ENCODE results near the gene RNF121.

The RNF121 gene

DNA sequence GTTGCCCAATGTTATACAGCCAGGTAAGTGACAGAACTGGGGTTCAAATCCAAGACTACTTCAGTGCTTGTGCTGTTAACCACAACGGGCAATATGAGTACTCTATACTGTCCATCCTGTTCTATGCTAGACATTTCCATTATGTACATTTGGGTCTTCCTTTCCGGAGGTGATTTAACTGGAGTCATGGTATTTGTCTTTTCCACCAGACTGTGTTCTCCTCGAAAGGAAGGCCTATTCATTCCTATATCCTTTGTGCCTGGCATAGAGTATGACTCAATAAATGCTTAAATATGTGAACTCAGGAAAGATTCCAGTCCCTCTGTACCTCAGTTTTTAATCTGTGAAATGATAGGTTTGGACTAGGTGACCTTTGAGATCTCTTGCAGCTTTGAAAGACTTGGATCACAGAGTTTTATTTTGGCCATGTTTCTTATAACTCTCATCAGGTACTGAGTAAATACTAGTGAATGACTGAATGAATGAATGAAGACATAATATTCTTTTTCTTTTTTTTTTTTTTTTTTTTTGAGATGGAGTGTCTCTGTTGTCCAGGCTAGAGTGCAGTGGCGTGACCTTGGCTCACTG lies 6.6 kb downstream of the RNF121 start:
- no peak for DNase-seq

DNA sequence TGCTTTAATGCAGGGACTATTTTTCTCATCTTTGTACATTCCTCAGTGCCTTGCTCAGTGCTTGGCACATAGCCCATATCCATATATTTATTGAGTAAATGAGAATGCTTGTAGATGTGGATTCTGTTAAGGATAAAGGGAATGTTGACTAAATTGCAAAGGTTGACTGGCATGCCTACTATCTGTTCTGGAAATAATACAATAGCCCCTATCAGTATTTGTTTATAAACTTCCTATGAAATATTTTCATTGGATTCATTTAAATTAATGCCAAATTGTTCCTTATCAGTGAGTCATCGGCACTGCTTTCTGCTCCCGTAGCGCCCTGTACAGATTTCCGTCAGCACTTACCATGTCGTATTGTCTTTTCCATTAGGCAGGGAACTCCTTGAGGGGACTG lies 8.0 kb downstream of the RNF121 start:
- no peak for DNase-seq

DNA sequence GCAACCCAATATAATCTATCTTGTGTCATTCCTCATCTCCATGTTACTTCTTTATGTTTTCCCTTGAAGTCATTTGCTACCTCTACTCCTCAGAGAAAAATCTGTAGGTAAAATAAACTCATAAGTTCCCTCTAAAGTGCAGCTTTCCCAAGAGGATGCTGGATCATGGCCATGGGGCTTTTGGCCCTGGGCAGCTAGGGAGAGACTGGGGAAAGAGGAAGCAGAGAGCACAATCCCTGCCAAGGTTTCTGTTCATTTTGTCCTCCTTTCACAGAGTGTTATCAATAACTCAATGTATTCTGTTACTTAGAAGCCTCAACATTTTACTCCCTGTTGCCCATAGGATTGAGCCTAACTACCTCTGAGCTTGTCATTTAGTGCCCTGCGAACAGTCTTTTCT lies 9.0 kb downstream of the RNF121 start:
- no peak for DNase-seq

DNA sequence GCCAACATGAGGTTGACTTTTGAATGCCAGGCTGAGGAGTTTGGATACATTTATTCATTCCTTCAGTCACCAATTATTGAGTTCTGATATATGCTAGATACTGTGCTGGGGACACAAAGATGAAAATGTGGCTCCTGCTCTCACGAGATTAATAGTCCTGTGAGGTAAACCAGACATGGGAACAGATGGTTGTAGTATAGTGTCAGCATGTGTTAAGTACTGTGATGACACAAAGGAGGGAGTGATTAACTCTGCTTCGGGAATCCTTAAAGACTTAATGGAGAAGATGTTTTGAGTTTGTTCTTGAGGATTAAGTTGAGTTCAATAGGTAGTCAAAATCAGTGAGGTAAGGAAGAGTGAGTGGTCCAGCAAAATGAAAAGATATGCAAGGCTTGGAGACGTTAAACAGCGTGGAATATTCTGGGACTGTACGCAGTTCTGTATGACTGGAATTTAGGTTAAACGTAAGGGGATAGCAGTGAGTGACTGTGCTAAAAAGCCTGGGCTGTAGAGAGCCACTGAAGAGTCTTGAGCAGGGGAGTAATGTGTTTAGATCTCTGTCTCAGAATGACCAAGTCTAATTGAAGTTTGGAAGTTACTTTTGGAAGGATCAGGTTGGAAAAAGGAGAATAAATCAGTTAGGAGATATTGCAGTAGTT lies 11.8 kb downstream of the RNF121 start:
- DNase-seq: no peak

DNA sequence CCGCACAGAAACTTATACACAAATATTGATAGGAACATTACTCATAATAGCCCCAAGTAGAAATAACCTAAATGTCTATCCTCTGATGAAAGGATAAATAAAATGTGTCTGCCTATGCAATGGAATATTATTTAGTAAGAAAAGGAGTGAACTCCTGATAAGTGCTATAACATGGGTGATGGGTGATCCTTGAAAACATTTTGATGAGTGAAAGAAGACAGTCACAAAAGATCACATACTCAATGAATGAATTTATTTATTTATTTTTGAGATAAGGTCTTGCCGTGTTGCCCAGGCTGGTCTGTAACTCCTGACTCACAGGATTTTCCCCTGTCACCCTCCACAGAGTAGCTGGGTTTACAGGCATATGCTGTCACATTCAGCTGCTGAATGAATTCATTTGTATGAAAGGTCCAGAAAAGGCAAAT lies 17.3 kb downstream of the RNF121 start:
- DNase-seq: no peak

DNA sequence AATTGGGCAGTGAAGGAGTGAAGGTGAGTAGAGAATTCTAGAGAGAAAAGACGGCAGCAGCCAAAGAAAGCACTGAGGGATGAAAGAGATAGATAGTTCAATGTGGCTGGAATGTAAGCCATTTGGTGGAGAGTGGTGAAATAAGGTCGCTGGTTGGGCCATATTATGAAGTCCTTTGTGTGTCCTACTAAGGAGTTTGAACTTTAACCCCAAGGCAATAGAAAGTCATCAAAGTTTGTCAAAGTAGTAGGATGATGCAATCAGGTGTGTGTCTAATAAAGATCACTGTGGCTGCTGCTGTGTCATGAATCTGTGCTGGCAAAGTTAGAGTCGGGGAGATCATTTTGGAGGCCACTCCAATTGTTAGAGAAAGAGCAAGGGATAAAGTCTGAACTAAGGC lies 18.7 kb downstream of the RNF121 start:
- DNase-seq: no peak

DNA sequence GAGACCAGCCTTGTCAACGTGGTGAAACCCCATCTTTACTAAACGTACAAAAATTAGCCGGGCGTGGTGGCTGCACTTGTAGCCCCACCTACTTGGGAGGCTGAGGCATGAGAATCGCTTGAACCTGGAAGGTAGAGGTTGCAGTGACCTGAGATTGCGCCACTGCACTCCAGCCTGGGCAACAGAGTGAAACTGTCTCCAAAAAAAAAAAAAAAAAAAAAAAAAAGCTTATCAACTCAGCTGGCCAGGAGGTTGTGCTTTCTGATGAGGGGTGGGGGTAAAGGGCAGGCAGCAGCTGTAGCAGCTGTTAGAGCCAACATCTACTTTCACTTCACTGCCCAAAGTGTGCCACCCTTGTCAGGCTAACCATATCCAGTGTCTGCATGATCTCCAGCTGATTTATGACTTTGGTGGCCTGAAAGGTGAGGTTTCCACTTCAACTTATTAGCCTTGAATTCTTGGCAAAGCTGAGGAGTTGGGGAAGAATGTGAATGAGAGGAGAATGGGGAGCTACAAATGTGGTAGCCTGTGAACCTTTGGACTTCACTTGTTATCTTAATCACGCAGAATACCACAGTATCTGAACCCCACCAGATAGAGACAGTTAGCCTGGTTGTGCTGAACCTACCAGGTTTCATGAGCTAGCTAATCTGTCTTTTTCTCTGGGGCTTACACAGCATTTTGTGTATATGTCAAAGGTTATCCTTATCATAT lies 19.6 kb downstream of the RNF121 start:
- no peak for DNase-seq

DNA sequence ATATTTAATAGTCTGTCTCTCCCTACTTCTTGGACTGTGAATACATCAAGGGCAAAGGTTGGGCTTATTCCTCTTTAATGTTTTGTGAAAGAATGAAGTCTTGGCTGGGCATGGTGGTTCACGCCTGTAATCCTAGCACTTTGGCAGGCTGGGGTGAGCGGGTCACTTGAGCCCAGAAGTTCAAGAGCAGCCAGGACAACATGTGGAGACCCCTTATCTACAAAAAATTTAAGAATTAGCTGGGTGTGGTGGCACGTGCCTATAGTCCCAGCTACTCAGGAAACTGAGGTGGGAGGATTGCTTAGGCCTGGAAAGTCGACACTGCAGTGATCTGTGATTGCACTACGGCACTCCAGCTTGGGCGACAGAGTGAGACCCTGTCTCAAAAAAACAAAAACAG lies 20.2 kb downstream of the RNF121 start:
- DNase-seq: no peak

DNA sequence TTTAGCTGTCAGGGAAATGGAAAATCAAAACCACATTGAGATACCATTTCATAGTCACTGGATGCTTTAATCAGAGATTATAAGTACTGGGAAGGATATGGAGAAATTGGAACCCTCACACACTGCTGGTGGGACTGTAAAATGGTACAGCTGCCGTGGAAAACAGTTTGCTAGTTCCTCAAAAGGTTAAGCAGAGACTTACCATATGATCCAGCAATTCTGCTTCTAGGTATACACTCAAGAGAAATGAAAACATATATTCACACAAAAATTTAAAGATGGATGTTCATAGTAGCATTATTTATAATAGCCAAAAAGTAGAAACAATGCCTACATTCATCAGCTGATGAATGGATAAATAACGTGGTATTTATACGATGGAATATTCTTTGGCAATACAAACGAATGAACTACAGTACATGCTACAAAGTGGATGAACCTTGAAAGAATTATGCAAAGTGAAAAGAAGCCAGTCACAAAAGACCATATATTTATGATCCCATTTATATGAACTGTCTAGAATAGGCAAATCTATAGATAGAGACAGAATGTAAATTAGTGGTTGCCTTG lies 23.0 kb downstream of the RNF121 start:
- DNase-seq: no peak

DNA sequence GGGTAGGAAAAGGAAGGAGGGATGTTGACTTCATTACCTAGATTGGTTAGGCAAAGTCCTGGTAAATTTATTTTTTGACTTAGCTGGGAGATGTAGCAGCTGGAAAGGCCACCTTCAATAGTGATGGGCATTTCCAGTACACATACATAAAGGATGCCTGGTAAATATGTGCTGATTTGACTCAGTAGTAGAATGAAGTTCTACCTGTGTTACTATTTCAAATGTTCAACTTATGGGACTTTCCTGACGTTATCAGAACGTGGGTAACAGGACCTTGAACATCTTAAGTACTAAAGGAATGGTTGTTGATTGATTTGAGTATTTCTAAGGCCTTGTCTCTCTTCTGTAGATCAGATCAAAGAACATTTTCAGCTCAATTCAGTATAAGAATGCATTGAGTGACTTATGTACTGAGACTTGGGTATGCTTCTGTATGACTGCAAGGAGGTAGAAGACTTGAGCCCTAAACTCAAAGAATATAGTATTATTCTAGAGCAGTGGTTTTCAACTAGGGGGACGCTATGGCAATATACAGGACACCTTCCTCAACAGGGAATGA lies 27.1 kb downstream of the RNF121 start:
- no peak for DNase-seq

DNA sequence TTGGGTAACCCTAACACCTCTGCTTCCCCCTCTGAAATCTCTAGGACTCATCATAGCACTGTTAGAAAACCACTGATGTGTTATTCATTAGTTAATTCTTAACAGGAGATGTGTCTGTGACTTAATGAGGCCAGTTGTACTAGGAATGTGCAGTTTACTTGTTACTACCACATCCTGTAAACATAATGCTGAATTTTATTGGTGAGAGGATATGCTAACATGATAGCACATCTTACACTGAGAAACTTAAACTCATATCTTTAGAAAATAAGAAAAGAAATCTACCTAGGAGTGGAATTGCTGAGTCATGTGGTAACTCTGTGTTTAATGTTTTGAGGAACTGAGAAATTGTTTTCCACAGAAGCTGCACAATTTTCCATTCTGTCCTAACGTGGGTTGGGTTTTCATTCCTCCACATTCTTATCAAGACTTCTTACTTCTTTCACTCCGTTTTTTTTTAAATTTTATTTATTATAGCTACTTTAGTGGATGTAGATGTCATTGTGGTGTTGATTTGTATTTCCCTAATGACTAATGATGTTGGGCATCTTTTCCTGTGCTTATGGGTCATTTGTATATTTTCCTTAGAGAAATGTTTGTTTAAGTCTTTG lies 33.7 kb downstream of the RNF121 start:
- DNase-seq: no peak

DNA sequence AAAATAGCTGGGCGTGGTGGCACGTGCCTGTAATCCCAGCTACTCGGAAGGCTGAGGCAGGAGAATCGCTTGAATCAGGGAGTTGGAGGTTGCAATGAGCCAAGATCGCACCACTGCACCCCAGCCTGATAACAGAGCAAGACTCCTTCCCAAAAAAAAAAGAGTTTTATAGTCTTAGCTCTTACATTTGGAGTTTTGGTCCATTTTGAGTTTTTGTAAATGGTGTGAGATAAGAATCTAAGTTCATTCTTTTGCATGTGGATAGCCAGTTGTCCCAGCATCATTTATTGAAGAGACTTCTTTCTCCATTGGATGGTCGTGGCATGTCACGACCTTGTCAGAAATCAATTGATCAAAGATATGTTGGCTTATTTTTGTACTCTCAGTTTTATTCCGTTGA lies 34.6 kb downstream of the RNF121 start:
- DNase-seq: no peak

DNA sequence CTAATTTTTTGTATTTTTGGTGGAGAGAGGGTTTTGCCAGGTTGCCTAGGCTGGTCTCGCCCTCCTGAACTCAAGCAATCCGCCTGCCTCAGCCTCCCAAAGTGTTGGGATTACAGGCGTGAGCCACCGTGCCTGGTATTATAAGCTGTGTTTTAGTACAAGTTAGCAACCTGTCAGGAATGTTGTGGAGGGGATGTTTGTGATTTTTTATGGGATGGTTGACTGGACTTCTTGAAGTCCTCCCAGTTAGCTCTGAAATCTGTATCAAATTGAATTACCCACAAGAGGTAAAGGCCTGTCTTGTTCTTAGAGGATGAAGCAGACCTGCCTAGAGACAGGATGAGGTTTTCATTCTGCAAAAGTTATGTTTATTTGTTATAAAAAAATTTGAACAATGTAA lies 35.8 kb downstream of the RNF121 start:
- DNase-seq: no peak

DNA sequence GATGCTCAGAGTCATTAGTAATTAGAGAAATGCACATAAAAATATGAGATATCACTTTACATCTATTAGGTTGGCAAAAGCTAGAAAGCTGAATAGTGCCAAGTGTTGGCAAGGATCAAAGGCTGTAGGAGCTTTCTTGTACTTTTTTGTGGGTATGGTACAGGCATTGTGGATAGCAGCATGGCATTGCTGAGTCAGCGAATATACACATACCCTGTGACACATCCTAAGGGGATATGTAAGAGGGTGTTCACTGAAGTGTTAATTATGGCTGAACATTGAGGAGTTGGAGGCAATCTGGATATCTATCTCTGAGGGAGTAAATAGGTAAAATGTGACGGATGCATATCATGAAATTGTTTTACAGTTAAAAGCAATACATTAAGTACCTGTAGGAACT lies 42.8 kb downstream of the RNF121 start:
- no peak for DNase-seq

DNA sequence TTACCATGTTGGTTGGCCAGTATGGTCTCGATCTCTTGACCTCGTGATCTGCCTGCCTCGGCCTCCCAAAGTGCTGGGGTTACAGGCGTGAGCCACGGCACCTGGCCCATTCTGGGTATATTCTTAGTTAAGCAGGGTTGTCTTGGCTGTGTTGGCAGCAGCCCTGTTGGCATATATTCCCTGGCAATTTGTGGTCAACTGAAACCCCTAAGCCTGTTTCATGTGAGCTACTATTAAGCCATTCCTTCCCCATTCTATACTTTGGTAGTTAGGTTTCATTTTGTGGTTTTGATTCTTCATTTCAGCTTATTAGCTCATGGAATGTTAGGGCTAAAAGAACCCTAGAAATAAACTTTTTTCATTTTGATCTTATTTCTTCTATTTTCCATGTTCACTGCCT lies 47.7 kb downstream of the RNF121 start:
- no peak for DNase-seq

DNA sequence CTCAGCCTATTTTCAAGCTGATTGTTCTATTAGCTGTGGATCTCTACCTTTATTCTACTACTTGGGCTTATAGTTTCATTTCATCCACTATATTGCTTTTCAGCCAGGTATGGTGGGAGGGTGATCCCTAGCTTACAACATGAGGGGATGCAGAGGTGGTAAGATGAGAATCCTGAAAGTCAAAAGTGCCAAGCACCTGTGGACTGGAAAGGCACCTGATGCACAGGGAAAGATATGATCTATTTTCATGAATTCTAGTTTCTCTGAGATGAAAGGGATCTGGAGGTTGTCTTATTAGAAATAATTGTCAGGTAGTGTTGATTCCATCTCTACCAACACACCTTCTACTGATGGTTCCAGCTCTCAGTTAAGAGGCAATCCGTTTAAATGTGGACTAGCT lies 48.2 kb downstream of the RNF121 start:
- no peak for DNase-seq

DNA sequence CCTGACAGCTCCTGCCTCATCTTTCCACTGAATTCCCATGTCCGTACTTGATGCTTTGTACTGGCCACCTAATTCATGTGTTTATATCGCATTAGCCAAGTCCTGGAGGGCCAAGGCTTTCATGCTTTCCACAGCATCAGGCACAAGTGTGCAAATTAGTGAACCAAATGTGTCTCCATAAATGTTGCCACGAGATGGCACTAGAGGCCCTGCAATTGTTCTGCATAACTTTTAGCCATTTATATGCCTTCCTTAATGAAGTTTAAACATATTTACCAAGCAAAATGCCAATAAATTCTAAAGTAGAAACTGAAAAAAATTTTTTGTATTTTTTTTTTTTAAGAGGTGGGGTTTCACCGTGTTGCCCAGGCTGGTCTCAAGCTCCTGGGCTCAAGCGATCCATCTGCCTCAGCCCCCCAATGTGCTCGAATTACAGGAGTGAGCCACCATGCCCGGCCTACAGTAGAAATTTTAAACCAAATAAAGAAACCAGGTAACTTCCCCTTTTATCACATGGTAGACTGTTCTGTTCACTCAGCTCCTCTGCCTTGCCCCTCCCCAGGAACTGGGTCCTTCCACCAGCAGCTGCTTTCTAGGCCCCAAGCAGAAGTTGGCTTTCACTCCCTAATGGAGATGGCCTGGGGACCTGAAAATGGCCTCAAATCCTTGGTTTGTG lies 49.0 kb downstream of the RNF121 start:
- no peak for DNase-seq

DNA sequence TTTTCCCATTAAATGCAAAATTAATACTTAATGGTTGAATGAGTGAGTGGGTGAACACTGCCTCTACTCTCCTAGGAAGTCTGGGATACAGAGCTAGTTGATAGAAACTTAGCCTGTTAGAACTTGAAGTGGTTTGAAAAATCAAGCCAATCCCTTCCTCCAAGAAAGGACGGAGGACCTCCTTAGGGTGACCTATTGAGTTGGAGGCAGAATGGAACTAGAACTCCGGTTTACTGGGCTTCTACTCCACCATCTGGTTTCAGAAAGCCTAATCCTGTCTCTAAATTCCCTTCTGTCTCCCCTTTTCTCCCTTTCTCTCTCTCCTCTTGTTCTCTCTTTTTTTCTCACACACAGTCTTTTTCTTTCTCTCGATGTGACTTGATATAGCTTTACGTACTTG lies 50.2 kb downstream of the RNF121 start:
- DNase-seq: no peak

DNA sequence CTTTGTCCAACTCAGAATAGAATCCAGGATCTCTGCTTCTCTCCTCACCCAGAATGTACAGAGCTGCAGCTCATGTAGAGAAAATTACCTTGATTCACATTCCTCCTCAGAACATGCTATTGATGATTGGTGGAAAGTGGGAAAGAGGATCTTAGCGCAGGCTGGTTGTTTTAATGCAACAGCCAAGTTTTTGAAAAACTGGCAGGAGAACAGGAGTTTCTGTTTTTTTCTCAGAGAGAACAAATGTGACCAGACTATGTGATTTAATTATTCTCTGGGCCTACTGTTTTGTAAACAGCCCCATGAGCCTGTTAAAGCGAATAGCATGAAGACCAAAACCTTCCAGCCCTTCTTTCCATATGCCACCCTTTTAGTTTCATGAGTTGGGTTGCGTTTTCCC lies 50.8 kb downstream of the RNF121 start:
- no peak for DNase-seq

DNA sequence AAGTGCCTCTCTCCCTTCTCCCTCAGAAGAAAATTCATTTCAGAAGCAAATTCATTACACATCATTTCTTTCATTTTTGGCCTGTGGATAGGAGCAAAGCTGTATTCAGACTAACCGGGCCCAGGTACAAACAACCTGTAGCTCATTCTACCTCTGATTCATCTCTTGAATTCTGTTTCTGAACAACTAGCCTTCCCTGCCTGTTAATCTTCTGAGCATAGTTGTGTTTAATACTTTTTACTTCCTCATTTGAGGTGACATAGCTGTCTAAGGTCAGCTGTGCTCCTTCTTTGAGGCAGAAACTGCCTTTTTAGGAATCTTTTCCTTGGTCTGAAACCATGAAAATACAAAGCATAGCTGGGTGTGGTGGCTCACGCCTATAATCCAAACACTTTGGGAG lies 57.3 kb downstream of the RNF121 start:
- no peak for DNase-seq

DNA sequence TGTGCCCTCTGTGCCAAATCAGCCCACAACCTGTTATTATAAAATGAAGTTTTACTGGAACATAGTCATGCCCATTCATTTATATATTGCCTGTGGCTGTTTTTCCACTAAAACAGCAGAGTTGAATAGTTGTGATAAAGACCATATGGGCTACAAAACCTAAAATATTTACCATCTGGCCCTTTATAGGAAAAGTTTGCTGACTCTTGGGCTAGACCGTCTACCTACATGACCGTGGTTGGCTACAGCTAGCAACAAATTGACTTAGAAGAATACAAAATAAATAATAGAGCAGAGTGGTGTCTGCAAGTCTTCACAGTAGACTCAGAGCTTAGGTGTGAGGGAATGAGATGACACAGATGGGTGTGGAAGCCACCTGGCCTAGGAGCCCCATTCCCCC lies 58.7 kb downstream of the RNF121 start:
- no peak for DNase-seq

DNA sequence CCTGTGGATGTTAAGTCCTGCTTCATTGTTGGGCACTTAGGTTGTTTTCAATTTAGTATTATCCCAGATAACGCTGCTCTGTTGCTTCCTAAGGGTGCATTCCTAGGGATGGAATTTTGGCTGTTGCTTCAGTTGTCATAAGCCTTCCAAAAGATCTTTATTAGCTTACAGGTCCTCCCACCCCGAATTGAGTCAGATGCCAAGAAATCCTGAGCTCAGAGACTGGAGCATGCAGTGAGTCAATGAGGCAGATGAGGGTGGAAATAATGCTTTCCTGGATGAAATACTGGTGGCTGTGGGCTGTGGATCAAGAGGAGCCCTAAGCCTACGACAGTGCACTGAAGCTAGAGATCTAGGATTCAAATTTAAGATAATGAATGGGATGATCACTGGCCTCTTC lies 59.2 kb downstream of the RNF121 start:
- no peak for DNase-seq

DNA sequence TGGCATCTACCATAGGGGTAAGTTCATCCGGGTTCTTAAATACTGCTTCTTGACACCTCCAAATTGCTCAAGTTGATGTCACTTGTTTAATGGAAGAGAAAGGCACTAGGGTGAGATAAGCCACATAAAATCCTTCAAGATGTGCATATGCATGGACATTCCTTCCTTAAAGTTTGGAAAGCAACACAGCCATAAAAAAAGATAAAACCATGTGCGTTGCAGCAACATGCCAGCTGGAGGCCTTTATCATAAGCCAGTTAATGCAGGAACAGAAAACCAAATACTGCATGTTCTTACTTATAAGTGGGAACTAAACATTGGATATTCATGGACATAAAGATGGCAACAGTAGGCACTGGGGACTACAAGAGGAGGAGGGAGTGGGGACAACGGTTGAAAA lies 61.9 kb downstream of the RNF121 start:
- DNase-seq: no peak

Measured in left hindlimb (tissue), 1 donor.